ENCODE data around the gene EPHX1. TPM values are rescaled to one million over a fixed set of nuclear protein-coding genes. Genes with fewer than 3 reads are reported as not detected.

The EPHX1 gene
- total RNA-seq, 4 donors from 2014 or later: 56.9 to 114 (median 90.6) TPM

- in situ Hi-C loops (cut with MboI; ENCODE audit: low pct_ligation_motif_present in 1 of 4, low pct_unique_long_range_greater_than_20kb in 1 of 4, low sequenced_read_pairs in 3 of 4) (loop anchor here in 3 of 4 donors (5.0 to 25.0 kb wide), 3 partner anchors 280 to 290 kb away; no protein-coding TSS in a partner anchor), intact Hi-C loops (cut with DNase I; ENCODE audit: low total_unique reads) (no loop called here)
- DNase-seq: peak; percentile 33
- no peaks in the 10 kb centered on the region for H3K9me3 ChIP-seq
- H3K27me3 ChIP-seq: no peaks in the 10 kb centered on the region
- H3K36me3 ChIP-seq: no peaks in the 10 kb centered on the region
- TF ChIP-seq POLR2AphosphoS5 (IDR thresholded peaks at IDR 0.05): peak; percentile 37 to 66 (median 58)
- no peak for TF ChIP-seq POLR2A (IDR thresholded peaks at IDR 0.05)
- TF ChIP-seq, protein P1, sequence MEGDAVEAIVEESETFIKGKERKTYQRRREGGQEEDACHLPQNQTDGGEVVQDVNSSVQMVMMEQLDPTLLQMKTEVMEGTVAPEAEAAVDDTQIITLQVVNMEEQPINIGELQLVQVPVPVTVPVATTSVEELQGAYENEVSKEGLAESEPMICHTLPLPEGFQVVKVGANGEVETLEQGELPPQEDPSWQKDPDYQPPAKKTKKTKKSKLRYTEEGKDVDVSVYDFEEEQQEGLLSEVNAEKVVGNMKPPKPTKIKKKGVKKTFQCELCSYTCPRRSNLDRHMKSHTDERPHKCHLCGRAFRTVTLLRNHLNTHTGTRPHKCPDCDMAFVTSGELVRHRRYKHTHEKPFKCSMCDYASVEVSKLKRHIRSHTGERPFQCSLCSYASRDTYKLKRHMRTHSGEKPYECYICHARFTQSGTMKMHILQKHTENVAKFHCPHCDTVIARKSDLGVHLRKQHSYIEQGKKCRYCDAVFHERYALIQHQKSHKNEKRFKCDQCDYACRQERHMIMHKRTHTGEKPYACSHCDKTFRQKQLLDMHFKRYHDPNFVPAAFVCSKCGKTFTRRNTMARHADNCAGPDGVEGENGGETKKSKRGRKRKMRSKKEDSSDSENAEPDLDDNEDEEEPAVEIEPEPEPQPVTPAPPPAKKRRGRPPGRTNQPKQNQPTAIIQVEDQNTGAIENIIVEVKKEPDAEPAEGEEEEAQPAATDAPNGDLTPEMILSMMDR (IDR thresholded peaks at IDR 0.05): no peak
- peak; percentile 21 for TF ChIP-seq EP300 (IDR thresholded peaks at IDR 0.05; ENCODE audit: low read depth)
- peaks cover 7 to 46% (median 17%) of the 10 kb centered on the region in 4 donors for H3K4me1 ChIP-seq
- no peak overlapping the region for H3K4me3 ChIP-seq
- peak overlapping the region; percentile 62 to 75 (median 70) for H3K27ac ChIP-seq
- WGBS, 2 donors (ENCODE audit: low coverage in 1 of 2): 48 to 74% methylated on average over 7 to 8 of the region's 8 CpGs
These were observed 42.8 kb upstream of the EPHX1 start for GRCh38 chr1:225766967-225767633.

DNA sequence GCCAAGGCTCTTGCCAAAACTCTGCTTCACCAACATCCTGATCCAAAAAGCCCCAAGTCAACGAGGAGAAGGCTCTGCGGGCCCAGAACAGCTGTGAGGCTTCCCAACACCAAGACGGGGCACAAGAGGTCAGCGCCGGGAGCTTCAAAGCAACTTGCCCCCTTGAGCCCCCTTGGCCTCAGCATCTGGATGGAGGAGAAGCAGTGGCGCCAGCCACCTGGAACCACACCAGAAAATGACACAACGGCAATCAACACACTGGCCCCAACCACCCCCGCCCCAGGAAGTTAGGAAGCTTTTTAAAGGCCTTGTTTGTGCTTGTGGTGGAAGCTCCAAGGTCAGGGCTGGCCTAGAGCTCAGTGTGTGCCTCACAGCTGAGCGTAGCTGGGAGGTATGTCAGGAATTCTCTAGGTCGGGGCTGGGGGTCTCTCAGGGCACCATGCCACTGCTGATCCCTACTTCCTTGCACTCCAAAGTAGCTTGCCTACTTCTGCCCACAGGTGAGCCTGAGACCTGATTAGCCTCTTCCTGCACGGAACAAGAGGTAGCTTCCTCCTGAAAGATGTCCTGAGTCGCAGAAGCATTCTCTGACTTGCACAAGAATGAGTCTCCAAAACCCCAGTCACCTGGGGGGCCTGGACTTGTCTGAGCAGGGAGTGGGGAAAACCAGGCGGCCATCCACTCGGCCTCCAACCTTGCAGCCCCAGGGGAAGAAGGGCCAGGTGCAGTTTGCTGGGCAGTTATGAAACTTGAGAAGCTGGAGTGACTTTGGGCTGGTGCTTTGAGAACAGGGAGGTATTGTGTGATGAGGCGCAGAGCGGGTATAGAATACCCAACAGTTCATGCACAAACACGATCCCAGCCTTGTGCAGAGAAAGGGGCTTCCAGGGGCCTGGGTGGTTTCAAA, 42.0 kb upstream of the EPHX1 start:
- Histone ChIP-seq H3K9me3 (no peaks in the 10 kb centered on the region), H3K4me1 (peaks cover 14 to 48% (median 19%) of the 10 kb centered on the region in 4 donors), H3K27ac (peak overlapping the region; percentile 62 to 75 (median 70)), H3K4me3 (no peak overlapping the region), H3K27me3 (no peaks in the 10 kb centered on the region), H3K36me3 (no peaks in the 10 kb centered on the region)
- in situ Hi-C loops (cut with MboI; ENCODE audit: low pct_ligation_motif_present in 1 of 4, low pct_unique_long_range_greater_than_20kb in 1 of 4, low sequenced_read_pairs in 3 of 4): loop anchor here in 3 of 4 donors (5.0 to 25.0 kb wide), 3 partner anchors 281 to 291 kb away; no protein-coding TSS in a partner anchor
- peak; percentile 40 for DNase-seq
- intact Hi-C loops (cut with DNase I; ENCODE audit: low total_unique reads): no loop called here
- TF ChIP-seq, protein P1 (IDR thresholded peaks at IDR 0.05): no peak
- no peak for TF ChIP-seq POLR2A (IDR thresholded peaks at IDR 0.05)
- peak in 1 of 3 donors; percentile 13 for TF ChIP-seq POLR2AphosphoS5 (IDR thresholded peaks at IDR 0.05)
- no peak for TF ChIP-seq EP300 (IDR thresholded peaks at IDR 0.05; ENCODE audit: low read depth)
- WGBS, 2 donors (ENCODE audit: low coverage in 1 of 2): 59% methylated on average over 17 of the region's 17 CpGs; no CpG with 5 or more reads in 1 of the 2 donors

- Histone ChIP-seq H3K4me1 (peaks cover 17 to 44% (median 21%) of the 10 kb centered on the region in 4 donors), H3K9me3 (no peaks in the 10 kb centered on the region), H3K27ac (peak overlapping the region in 1 of 4 donors; percentile 70), H3K36me3 (no peaks in the 10 kb centered on the region), H3K27me3 (no peaks in the 10 kb centered on the region), H3K4me3 (no peak overlapping the region)
- DNase-seq: no peak
- no peak for TF ChIP-seq EP300 (IDR thresholded peaks at IDR 0.05; ENCODE audit: low read depth)
- no peak for TF ChIP-seq POLR2AphosphoS5 (IDR thresholded peaks at IDR 0.05)
- TF ChIP-seq, protein P1 (IDR thresholded peaks at IDR 0.05): no peak
- TF ChIP-seq POLR2A (IDR thresholded peaks at IDR 0.05): no peak
- WGBS, 2 donors (ENCODE audit: low coverage in 1 of 2): 84 to 90% methylated on average over 3 to 9 of the region's 9 CpGs
- in situ Hi-C loops (cut with MboI; ENCODE audit: low pct_ligation_motif_present in 1 of 4, low pct_unique_long_range_greater_than_20kb in 1 of 4, low sequenced_read_pairs in 3 of 4): loop anchor here in 3 of 4 donors (5.0 to 25.0 kb wide), 3 partner anchors 282 to 292 kb away; no protein-coding TSS in a partner anchor
- intact Hi-C loops (cut with DNase I; ENCODE audit: low total_unique reads): no loop called here
These were observed 41.1 kb upstream of the EPHX1 start for GRCh38 chr1:225768662-225769426.

All from transverse colon (tissue), 4 donors.